COLO668 (cell line): ENCODE measurements around the gene CHST12.

Source experiments
- DNase-seq: peaks from one replicate; lab custom pipeline; 2025; ENCODE audit not compliant: unreplicated experiment; lab: John Stamatoyannopoulos, UW

Gene CHST12

GRCh38 chr7:2403014-2403717, at the start of gene CHST12:
TSS of gene CHST12 (plus strand) at chr7:2403611. CDS start at chr7:2432640, 29,029 bp downstream.
- peak; percentile 99 for DNase-seq

- peak; percentile 96 for DNase-seq
These were observed 49.5 kb upstream of the CHST12 start for GRCh38 chr7:2353936-2354185.

- DNase-seq: peak; percentile 99
These were observed 49.0 kb upstream of the CHST12 start, which contains the start of gene EIF3B for GRCh38 chr7:2354186-2354938. TSS of gene EIF3B (plus strand) at chr7:2354827. CDS start at chr7:2354922, 95 bp downstream.

DNA sequence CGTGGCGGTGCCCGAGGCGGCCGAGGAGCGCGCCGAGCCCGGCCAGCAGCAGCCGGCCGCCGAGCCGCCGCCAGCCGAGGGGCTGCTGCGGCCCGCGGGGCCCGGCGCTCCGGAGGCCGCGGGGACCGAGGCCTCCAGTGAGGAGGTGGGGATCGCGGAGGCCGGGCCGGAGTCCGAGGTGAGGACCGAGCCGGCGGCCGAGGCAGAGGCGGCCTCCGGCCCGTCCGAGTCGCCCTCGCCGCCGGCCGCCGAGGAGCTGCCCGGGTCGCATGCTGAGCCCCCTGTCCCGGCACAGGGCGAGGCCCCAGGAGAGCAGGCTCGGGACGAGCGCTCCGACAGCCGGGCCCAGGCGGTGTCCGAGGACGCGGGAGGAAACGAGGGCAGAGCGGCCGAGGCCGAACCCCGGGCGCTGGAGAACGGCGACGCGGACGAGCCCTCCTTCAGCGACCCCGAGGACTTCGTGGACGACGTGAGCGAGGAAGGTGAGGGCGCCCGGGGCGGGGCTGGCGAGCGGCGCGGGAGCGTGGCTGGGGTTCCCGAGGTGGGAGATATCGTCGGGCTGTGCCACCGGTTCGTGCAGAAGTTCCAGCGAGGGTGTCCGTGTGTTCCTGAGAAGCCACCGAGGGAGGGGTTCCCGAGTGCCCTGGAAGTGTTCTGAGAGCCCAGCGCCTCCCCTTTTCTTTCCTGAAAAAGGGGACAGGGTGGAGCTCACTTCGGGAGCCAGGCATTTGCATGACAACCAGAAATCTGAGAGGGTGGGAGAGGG, 48.3 kb upstream of the CHST12 start:
- DNase-seq: peak; percentile 55

DNA sequence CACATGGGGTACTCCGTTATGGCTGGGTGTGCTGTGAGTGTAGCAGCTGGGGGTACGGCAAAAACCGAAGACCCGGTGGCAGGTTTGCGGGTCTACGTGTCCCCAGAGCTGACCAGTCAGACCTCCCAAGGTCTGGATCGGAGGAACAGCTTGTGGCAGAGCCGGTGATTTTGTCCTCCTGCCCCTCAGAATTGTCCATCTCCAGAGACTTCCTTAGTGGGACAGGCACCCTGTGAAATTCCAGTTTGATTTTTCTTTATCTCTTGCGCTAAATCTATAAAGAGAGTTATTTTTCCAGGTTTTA, 47.8 kb upstream of the CHST12 start:
- DNase-seq: no peak

DNA sequence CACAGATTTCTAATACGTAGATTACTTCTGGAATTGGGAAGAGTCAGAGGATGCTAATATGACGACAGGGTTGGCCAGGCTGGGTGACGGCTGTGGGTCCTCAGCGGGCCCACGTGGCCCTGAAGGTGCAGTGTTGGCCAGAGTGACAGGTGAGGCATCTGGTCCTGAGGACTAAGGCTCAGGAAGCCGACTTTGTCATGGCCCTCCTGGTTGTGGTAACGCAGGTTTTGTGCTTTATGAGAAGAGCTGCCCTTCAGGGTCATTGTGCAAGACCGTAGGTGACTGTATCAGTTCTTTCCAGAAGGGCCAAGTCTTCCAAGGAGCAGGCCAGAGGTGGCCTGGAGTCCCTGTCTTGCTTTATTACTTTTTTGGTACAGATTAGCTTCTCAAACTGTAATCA, 46.2 kb upstream of the CHST12 start:
- DNase-seq: peak; percentile 25

GRCh38 chr7:2357571-2357970, 45.8 kb upstream of the CHST12 start:
- DNase-seq: no peak

- DNase-seq: no peak
These were observed 44.4 kb upstream of the CHST12 start for GRCh38 chr7:2358968-2359527.

- no peak for DNase-seq
These were observed 43.8 kb upstream of the CHST12 start for GRCh38 chr7:2359610-2360009.

- DNase-seq: no peak
These were observed 42.6 kb upstream of the CHST12 start for GRCh38 chr7:2360796-2361195.

GRCh38 chr7:2362385-2363088, 40.9 kb upstream of the CHST12 start:
- no peak for DNase-seq

DNA sequence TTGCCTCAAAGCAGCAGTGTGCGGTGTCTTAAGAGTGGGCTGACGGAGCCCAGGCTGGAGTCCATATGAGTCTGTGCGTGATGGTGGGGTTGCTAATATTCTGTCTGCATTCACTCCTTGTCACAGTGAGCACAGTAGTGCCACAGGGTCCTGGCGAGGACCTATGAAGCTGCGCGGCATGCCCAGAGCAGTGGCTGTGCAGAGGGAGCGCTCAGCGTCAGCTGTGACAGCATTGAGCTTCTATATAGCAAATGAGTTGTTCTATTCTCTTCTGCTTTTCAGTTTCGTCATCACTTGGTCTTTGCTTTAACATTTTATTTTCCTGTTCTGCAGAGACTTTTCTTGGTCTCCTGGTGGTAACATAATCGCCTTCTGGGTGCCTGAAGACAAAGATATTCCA, 34.3 kb upstream of the CHST12 start:
- DNase-seq: no peak

DNA sequence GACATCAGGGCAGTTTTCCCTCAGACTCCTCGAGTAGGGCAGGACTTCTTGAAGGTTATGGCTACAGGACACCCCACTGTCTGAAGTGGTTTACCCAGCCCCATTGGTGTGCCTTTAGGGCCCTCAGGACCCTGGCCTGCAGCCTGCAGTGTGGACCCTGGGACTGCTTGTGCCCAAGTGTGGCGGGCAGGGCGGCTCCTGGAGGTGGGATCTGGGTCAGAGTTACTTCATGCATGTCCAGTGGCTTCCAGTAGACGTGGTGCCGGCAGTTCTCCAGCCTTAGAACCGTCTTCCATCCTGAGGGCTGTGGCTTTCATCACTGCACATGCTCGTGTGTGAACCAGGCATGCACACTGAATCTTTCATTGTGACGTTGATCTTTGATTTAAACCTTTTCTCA, 32.1 kb upstream of the CHST12 start:
- DNase-seq: no peak

DNA sequence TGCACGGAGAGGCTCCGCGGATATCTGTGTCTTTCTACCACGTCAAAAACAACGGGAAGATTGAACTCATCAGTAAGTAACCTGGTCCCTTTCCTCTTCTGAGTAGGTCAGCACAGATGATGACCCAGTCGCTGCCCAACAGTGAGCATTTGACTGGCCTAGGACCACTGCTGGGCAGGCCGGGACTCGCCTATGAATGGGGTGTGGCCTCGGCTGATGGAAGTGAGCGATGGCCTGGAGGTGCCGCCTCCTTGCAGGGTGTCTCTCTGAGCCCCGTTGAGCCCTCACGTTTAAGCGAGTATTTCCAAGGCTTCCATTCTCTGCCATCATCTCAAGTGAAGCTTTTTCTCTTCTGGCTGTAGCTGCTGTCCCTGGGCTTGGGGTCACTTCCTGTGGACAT, 30.7 kb upstream of the CHST12 start:
- no peak for DNase-seq

- DNase-seq: no peak
These were observed 30.3 kb upstream of the CHST12 start for GRCh38 chr7:2373124-2373556.

DNA sequence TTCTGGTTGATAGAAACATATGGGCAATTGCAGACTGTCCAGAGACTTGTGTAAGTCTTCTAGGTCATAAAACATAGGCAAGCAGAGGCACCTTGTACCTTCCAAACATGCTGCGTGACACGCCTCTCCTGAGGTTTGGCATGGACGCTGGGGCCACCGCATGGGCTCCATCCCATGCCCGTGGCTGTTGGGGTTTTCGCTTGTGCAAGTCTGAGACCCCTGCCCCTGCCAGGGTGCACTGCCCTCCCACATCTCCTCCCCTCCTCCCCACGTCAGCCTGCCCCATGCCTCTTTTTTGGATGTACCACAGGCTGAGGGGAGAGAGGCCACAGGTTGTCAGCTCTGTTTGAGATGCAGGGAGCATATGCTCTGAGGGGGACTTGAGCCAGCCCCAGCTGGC, 29.8 kb upstream of the CHST12 start:
- DNase-seq: no peak

GRCh38 chr7:2374401-2374800, 29.0 kb upstream of the CHST12 start:
- DNase-seq: no peak

DNA sequence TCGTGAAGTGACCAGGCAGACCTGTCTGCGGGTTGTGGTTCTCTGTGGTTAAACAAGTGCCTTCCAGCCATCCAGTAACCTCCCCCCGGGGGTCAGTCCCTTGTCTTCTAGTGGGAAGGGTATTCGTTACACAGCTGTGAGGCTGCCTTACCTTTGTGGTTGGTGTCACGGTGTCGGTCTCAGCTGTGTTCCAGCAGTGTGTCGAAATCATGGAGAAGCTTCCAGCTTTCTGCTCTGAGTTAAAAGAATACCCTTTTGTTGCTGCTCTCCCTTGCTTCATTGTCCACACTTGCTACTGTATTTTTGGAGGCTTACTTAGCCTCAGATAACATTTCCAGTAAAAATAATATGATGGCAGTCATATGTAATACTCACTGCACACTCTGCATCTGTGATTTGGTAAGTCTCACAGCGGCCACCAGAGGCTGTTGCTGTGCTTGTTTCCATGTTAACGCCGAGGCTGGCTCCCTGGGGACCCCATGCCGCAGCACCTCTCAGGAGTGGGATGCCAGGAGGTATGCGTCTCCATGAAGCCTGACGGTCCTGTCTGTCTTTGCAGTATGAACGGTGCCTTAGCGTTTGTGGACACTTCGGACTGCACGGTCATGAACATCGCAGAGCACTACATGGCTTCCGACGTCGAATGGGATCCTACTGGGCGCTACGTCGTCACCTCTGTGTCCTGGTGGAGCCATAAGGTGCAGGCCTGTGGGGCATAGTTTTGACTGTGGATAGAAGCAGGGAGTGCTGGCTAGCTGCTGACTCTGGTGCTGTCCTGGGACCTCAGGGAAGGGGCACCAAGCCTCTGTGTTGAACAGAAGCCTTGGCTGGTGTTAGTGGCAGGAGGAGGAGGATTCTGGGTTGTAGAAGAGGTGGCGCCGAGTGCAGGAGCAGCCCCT, 28.3 kb upstream of the CHST12 start:
- DNase-seq: no peak

DNA sequence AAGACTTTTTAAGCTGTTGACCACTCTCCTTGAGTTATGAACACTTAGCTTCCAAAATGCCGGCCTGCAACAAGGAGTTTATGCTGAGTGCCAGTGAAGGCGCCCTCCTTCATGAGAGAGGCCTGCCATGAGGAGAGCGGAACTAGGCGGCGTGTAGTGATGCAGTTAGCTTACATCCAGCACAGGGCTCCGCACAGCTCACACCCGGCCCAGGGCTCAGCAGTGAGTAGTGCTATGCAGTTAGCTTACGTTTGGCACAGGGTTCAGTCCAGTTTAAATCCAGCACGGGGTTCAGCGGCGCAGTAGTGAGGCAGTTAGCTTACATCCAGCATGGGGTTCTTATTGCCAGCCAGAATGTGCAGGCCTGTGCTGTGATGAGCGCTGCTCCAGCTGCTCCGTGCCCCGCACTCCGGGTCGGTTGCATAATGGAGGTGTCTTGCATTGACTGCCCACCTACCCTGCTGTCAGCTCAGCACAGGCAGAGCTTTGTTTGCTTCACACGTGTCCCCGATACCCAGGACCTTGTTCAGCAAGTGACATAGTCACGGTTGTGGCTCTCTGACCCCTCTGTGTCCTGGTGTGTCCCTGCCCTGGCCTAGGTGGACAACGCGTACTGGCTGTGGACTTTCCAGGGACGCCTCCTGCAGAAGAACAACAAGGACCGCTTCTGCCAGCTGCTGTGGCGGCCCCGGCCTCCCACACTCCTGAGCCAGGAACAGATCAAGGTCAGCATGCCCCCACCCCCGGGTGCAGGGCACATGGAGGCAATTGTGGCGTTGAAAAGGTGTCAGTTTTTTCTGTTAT, 26.9 kb upstream of the CHST12 start:
- no peak for DNase-seq
